Keratinocyte (primary cell): ENCODE results near the gene TRIP6. TPM values are rescaled to one million over a fixed set of nuclear protein-coding genes. Genes with fewer than 3 reads are reported as not detected.

Source experiments
- DNase-seq: peaks from one replicate; pipeline ENCODE4 v3.0.0-alpha.2; 2011; ENCODE audit warnings: low read depth, missing footprints, low spot score
- FAIRE-seq: peaks from 2 replicates; lab custom pipeline; 2011; peaks lifted over from hg19 to GRCh38; lab: Jason Lieb, UNC
- H2AFZ ChIP-seq: 2 replicates; pipeline ENCODE4 v1.6.0; 2012; ENCODE audit warnings: low read length, control low read depth, inconsistent platforms; ENCODE audit not compliant: control insufficient read depth
- H3K27ac ChIP-seq: 2 replicates; pipeline ENCODE4 v1.5.1; 2011; ENCODE audit warnings: low read length; ENCODE audit not compliant: control insufficient read depth, insufficient read depth
- H3K27me3 ChIP-seq: 3 replicates; pipeline ENCODE4 v1.6.0; 2011; ENCODE audit warnings: low read length; ENCODE audit not compliant: control insufficient read depth, insufficient read depth; ENCODE audit errors: extremely low read depth
- H3K36me3 ChIP-seq, 2 experiments: 2 replicates in 1 of 2; 3 replicates in 1 of 2; pipeline ENCODE4 v1.5.1; 2011; ENCODE audit warnings: low read length in 2 of 2, mild to moderate bottlenecking in 1 of 2; ENCODE audit not compliant: control insufficient read depth in 2 of 2, insufficient read depth in 2 of 2; ENCODE audit errors: extremely low read depth in 1 of 2
- H3K4me1 ChIP-seq: 3 replicates; pipeline ENCODE4 v1.5.1; 2011; ENCODE audit warnings: low read length; ENCODE audit not compliant: control insufficient read depth, insufficient read depth; ENCODE audit errors: extremely low read depth
- H3K4me2 ChIP-seq: 3 replicates; pipeline ENCODE4 v1.6.0; 2011; ENCODE audit warnings: low read depth, low read length; ENCODE audit not compliant: control insufficient read depth, insufficient read depth; ENCODE audit errors: extremely low read depth
- H3K4me3 ChIP-seq, 3 experiments: fragments of 200-600 bp in 1 of 3; sonication (generic) in 1 of 3; 2 replicates in 2 of 3; 3 replicates in 1 of 3; pipeline ENCODE4 v1.5.1; 2011 to 2016; ENCODE audit warnings: low read length in 3 of 3, mild to moderate bottlenecking in 3 of 3, control low read depth in 2 of 3, inconsistent platforms in 1 of 3, low read depth in 1 of 3, mixed read lengths in 1 of 3, mixed run types in 1 of 3, moderate library complexity in 1 of 3; ENCODE audit not compliant: control insufficient read depth in 2 of 3, insufficient read depth in 2 of 3; ENCODE audit errors: extremely low read depth in 1 of 3
- H3K79me2 ChIP-seq: 2 replicates; pipeline ENCODE4 v1.6.0; 2012; ENCODE audit warnings: low read length; ENCODE audit not compliant: control insufficient read depth, insufficient read depth
- H3K9ac ChIP-seq: 3 replicates; pipeline ENCODE4 v1.6.0; 2011; ENCODE audit warnings: low read length; ENCODE audit not compliant: control insufficient read depth, insufficient read depth; ENCODE audit errors: extremely low read depth
- H3K9me1 ChIP-seq: 3 replicates; pipeline ENCODE4 v1.6.0; 2011; ENCODE audit warnings: low read length; ENCODE audit not compliant: control insufficient read depth, insufficient read depth; ENCODE audit errors: extremely low read depth
- H3K9me3 ChIP-seq: 2 replicates; pipeline ENCODE4 v1.5.1; 2012; ENCODE audit warnings: low read depth, low read length; ENCODE audit not compliant: control insufficient read depth
- H4K20me1 ChIP-seq: 3 replicates; pipeline ENCODE4 v1.6.0; 2011; ENCODE audit warnings: low read length; ENCODE audit not compliant: control insufficient read depth, insufficient read depth; ENCODE audit errors: extremely low read depth
- CTCF ChIP-seq, 3 experiments: IDR thresholded peaks in 1 of 3; conservative IDR thresholded peaks in 1 of 3; optimal IDR thresholded peaks in 1 of 3; 2 replicates in 2 of 3; 3 replicates in 1 of 3; pipeline versions ENCODE3 to v1.5.1; 2011; ENCODE audit warnings: low read length in 3 of 3, mild to moderate bottlenecking in 3 of 3, moderate library complexity in 2 of 3, control low read depth in 1 of 3, inconsistent platforms in 1 of 3; ENCODE audit not compliant: insufficient read depth in 2 of 3; ENCODE audit errors: extremely low read depth in 1 of 3
- EZH2 ChIP-seq: IDR thresholded peaks from one replicate; pipeline ENCODE4 v1.6.1; 2012; ENCODE audit warnings: inconsistent platforms, mild to moderate bottlenecking, low read length, moderate library complexity
- dilution Hi-C: fragments of 300-500 bp; cut with MboI; formaldehyde crosslinking; loops from one replicate; pipeline ENCODE4 v1.7.0; 2020; ENCODE audit warnings: low sequenced_read_pairs; ENCODE audit not compliant: extremely low pct_ligation_motif_present
- polyA plus RNA-seq, 5 experiments: library from polyadenylated mRNA; depleted of rRNA in 3 of 5; stranded (reverse) in 3 of 5; stranded (forward) in 1 of 5; unstranded in 1 of 5; fragments of >200 nt; gene quantifications; 1 replicate in 1 of 5; 2 replicates in 3 of 5; 3 replicates in 1 of 5; pipeline versions ENCODE4 v1.2.1 to v1.2.3, GENCODE V29; 2011 to 2012; ENCODE audit warnings: missing spikeins in 2 of 5, low read depth in 1 of 5, low replicate concordance in 1 of 5

TRIP6 gene
- polyA plus RNA-seq, 1 donor (not counting 4 experiments of a cell fraction or from before 2014, with no cell fraction given): 83.8 TPM

GRCh38 chr7:100832281-100832633 is 34.9 kb upstream of the TRIP6 start:
- dilution Hi-C loops: no loop called here
- Histone ChIP-seq H3K27ac (no peak overlapping the region), H3K9me3 (no peaks in the 10 kb centered on the region), H3K4me3 (no peak overlapping the region), H3K9ac (no peak overlapping the region), H3K36me3 (no peaks in the 10 kb centered on the region), H3K27me3 (no peaks in the 10 kb centered on the region), H3K9me1 (no peaks in the 10 kb centered on the region), H3K4me1 (peaks cover 15% of the 10 kb centered on the region), H2AFZ (no peak overlapping the region), H3K79me2 (peaks cover under 1% of the 10 kb centered on the region), H4K20me1 (no peaks in the 10 kb centered on the region), H3K4me2 (no peak overlapping the region)
- TF ChIP-seq EZH2 (no peak), CTCF (optimal IDR thresholded peaks at IDR 0.05 in 1 of 3, IDR thresholded peaks at IDR 0.05 in 1 of 3, conservative IDR thresholded peaks at IDR 0.05 in 1 of 3; ENCODE audit: extremely low read depth in 1 of 3, insufficient read depth in 2 of 3, low read length in 3 of 3) (no peak)
- DNase-seq (no peak), FAIRE-seq (no peak)

- Histone ChIP-seq H3K79me2 (no peaks in the 10 kb centered on the region), H3K9me3 (no peaks in the 10 kb centered on the region), H3K9ac (peak overlapping the region; percentile 7), H3K4me2 (peak overlapping the region; percentile 69), H3K4me1 (peaks cover 17% of the 10 kb centered on the region), H3K27me3 (no peaks in the 10 kb centered on the region), H3K9me1 (no peaks in the 10 kb centered on the region), H3K36me3 (no peaks in the 10 kb centered on the region), H4K20me1 (no peaks in the 10 kb centered on the region), H3K27ac (peak overlapping the region; percentile 60), H2AFZ (peak overlapping the region; percentile 80), H3K4me3 (peak overlapping the region in 2 of 3 experiments; percentile 23 to 47)
- TF ChIP-seq CTCF (optimal IDR thresholded peaks at IDR 0.05 in 1 of 3, IDR thresholded peaks at IDR 0.05 in 1 of 3, conservative IDR thresholded peaks at IDR 0.05 in 1 of 3; ENCODE audit: extremely low read depth in 1 of 3, insufficient read depth in 2 of 3, low read length in 3 of 3) (no peak), EZH2 (no peak)
- dilution Hi-C loops: no loop called here
- DNase-seq (no peak), FAIRE-seq (no peak)
These were observed 31.0 kb upstream of the TRIP6 start for GRCh38 chr7:100835903-100836811.
